Measurements from ENCODE around the gene RARB. TPM values are rescaled to one million over a fixed set of nuclear protein-coding genes. Genes with fewer than 3 reads are reported as not detected.

Gene RARB
- total and polyA plus RNA-seq, 9 donors = 3.5 to 13.4 (median 7.9) TPM

- DNase-seq = no peak
- Histone ChIP-seq H3K4me3 (no peak overlapping the region), H3K27me3 (no peaks in the 10 kb centered on the region), H3K9me3 (no peaks in the 10 kb centered on the region), H3K27ac (no peak overlapping the region), H3K36me3 (no peaks in the 10 kb centered on the region), H3K4me1 (ENCODE audit: insufficient read depth) (no peaks in the 10 kb centered on the region)
- 72 to 96% (median 96%) methylated on average over 4 of the region's 4 CpGs for WGBS, 3 donors
- intact Hi-C loops (cut with DNase I) = no loop called here
- TF ChIP-seq EP300 (IDR thresholded peaks at IDR 0.05) = no peak
- no peak for TF ChIP-seq POLR2A (IDR thresholded peaks at IDR 0.05)
- TF ChIP-seq CTCF (IDR thresholded peaks at IDR 0.05) = no peak
Observed at GRCh38 chr3:25404569-25404968, 23.5 kb upstream of the RARB start.

DNA sequence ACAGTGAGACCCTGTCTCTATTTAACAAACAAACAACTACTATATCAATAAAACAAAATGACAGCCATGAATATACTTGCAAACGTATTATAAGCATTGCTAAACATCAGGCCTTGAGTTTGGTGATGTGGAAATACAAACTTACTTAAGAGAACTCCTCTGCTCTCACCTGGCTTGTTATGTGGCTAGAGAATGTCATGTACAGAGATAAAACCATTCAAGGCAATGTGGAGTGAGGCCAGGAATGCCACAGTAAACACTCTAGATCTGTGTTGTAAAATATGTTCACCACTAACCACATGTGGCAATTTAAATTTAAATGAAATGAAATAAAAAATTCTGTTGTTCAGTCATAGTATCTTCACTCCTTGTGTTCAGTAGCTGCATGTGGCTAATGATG lies 22.7 kb upstream of the RARB start:
- H3K36me3 ChIP-seq = no peaks in the 10 kb centered on the region
- H3K4me3 ChIP-seq = no peak overlapping the region
- H3K27me3 ChIP-seq = no peaks in the 10 kb centered on the region
- DNase-seq = no peak
- H3K27ac ChIP-seq = no peak overlapping the region
- no peaks in the 10 kb centered on the region for H3K4me1 ChIP-seq (ENCODE audit: insufficient read depth)
- TF ChIP-seq POLR2A (IDR thresholded peaks at IDR 0.05) (no peak), EP300 (IDR thresholded peaks at IDR 0.05) (no peak), CTCF (IDR thresholded peaks at IDR 0.05) (no peak)
- H3K9me3 ChIP-seq = no peaks in the 10 kb centered on the region
- intact Hi-C loops (cut with DNase I) = no loop called here
- WGBS, 3 donors = 73 to 80% (median 74%) methylated on average over 1 of the region's 1 CpG

- intact Hi-C loops (cut with DNase I) = no loop called here
- WGBS, 3 donors = 84 to 88% (median 86%) methylated on average over 4 of the region's 4 CpGs
- no peaks in the 10 kb centered on the region for H3K9me3 ChIP-seq
- no peaks in the 10 kb centered on the region for H3K36me3 ChIP-seq
- no peaks in the 10 kb centered on the region for H3K27me3 ChIP-seq
- no peak overlapping the region for H3K4me3 ChIP-seq
- no peak for DNase-seq
- no peaks in the 10 kb centered on the region for H3K4me1 ChIP-seq (ENCODE audit: insufficient read depth)
- TF ChIP-seq EP300 (IDR thresholded peaks at IDR 0.05) = no peak
- TF ChIP-seq POLR2A (IDR thresholded peaks at IDR 0.05) = no peak
- TF ChIP-seq CTCF (IDR thresholded peaks at IDR 0.05) = no peak
- no peak overlapping the region for H3K27ac ChIP-seq
Observed at GRCh38 chr3:25410703-25411102, 17.4 kb upstream of the RARB start.

DNA sequence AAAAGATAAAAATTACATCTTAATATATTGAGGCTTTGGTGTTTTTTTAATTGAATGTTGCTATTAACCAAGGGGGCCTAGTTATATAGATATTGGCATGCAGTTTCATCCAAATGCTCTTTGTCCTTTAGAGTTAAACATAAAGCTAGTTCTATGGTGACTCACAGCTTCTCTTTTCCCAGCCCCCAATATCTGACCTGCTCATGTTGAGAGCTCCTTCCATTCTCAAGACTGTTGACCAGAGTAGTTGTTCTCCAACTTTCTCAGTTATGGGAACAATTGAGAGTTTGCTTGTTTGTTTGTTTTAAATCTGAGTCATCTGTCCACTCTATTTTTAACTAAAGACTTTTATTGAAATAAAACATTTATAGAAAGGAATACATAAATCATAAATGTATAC lies 15.8 kb upstream of the RARB start:
- TF ChIP-seq EP300 (IDR thresholded peaks at IDR 0.05) (no peak), POLR2A (IDR thresholded peaks at IDR 0.05) (no peak), CTCF (IDR thresholded peaks at IDR 0.05) (no peak)
- Histone ChIP-seq H3K27me3 (no peaks in the 10 kb centered on the region), H3K9me3 (no peaks in the 10 kb centered on the region), H3K4me3 (no peak overlapping the region), H3K4me1 (ENCODE audit: insufficient read depth) (no peaks in the 10 kb centered on the region), H3K36me3 (no peaks in the 10 kb centered on the region), H3K27ac (no peak overlapping the region)
- DNase-seq = no peak
- intact Hi-C loops (cut with DNase I) = no loop called here

GRCh38 chr3:25416176-25416575 lies 11.9 kb upstream of the RARB start:
- DNase-seq = no peak
- intact Hi-C loops (cut with DNase I) = no loop called here
- H3K36me3 ChIP-seq = no peaks in the 10 kb centered on the region
- no peak overlapping the region for H3K4me3 ChIP-seq
- H3K27ac ChIP-seq = no peak overlapping the region
- 81 to 91% (median 88%) methylated on average over 6 of the region's 6 CpGs for whole genome bisulfite sequencing, 3 donors
- TF ChIP-seq POLR2A (IDR thresholded peaks at IDR 0.05) (no peak), CTCF (IDR thresholded peaks at IDR 0.05) (no peak), EP300 (IDR thresholded peaks at IDR 0.05) (no peak)
- no peaks in the 10 kb centered on the region for H3K9me3 ChIP-seq
- H3K4me1 ChIP-seq (ENCODE audit: insufficient read depth) = no peaks in the 10 kb centered on the region
- no peaks in the 10 kb centered on the region for H3K27me3 ChIP-seq
